Measurements from ENCODE around the gene CCDC178. TPM values are rescaled to one million over a fixed set of nuclear protein-coding genes. Genes with fewer than 3 reads are reported as not detected.

The CCDC178 gene
- total and polyA plus RNA-seq, 2 of the 4 experiments (the other 2 are of a cell fraction): not detected

DNA sequence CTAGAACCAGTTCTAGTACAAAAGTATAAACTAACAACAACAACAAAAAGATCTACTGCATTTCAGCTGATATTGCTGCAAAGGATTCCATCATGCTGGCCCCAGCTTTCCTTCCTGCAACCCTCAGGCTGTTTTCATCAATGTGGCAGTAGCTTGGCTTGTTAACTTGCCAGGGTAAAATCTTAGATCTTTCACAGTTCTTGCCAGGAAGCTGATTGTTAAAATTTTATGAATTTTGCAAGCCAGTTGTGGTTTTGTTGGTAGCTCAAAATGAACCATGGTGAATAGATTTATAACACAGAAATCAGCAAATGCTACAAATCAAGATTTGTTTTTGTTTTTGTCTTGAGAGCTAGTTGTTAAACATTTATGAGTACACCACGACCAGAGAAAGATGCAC lies 19.3 kb downstream of the CCDC178 start:
- no peak overlapping the region for H2BK5ac ChIP-seq (ENCODE audit: low read depth, low read length, poor library complexity, severe bottlenecking)
- H2BK120ac ChIP-seq (ENCODE audit: low read depth, low read length): no peak overlapping the region
- dilution Hi-C loops (cut with HindIII; ENCODE audit: low sequenced_read_pairs, unreplicated experiment): no loop called here
- H3K23ac ChIP-seq (ENCODE audit: low read depth, low read length): no peak overlapping the region
- H3K4ac ChIP-seq (ENCODE audit: low read depth, low read length): no peak overlapping the region
- ChIA-PET CTCF (no interaction called here), POLR2A (ENCODE audit: unreplicated experiment) (no interaction called here)
- H4K5ac ChIP-seq (ENCODE audit: low read depth, low read length): no peak overlapping the region
- H3K27ac ChIP-seq (ENCODE audit: insufficient read depth, low read length): no peak overlapping the region
- no TSS peak for BruUV-seq (replicated peaks)
- H3K4me1 ChIP-seq (ENCODE audit: control insufficient read depth, insufficient read depth, low read length): no peaks in the 10 kb centered on the region
- H2BK15ac ChIP-seq (ENCODE audit: low read depth, low read length): no peak overlapping the region
- no peak overlapping the region for H3K56ac ChIP-seq (ENCODE audit: extremely low read depth, insufficient read depth, low read length)
- H3K36me3 ChIP-seq (ENCODE audit: control insufficient read depth, insufficient read depth, low read length): no peaks in the 10 kb centered on the region
- no peak overlapping the region for H3K14ac ChIP-seq (replicated peaks; ENCODE audit: low read depth, low read length)
- H3K4me2 ChIP-seq (ENCODE audit: low read depth, low read length): no peak overlapping the region
- H3K9me3 ChIP-seq (ENCODE audit: control insufficient read depth, insufficient read depth, low read length): no peaks in the 10 kb centered on the region
- no peak overlapping the region for H3K18ac ChIP-seq (ENCODE audit: low read depth, low read length)
- H3K4me3 ChIP-seq (ENCODE audit: insufficient read depth, low read depth, low read length): no peak overlapping the region
- H3K9ac ChIP-seq (ENCODE audit: low read depth, low read length): no peak overlapping the region
- H4K8ac ChIP-seq (ENCODE audit: low read depth in 2 of 2, low read length in 2 of 2): no peak overlapping the region
- no peaks in the 10 kb centered on the region for H3K9me1 ChIP-seq (ENCODE audit: insufficient read depth, low read length)
- in situ Hi-C loops (cut with MboI; ENCODE audit: low sequenced_read_pairs): no loop called here
- H4K91ac ChIP-seq (ENCODE audit: insufficient read depth, low read depth, low read length): no peak overlapping the region
- ATAC-seq (ENCODE audit: low read depth) (no peak), DNase-seq (no peak)
- H3K79me1 ChIP-seq (ENCODE audit: low read depth in 1 of 2, low read length in 2 of 2): no peaks in the 10 kb centered on the region
- H4K20me1 ChIP-seq (ENCODE audit: insufficient read depth, low read length): no peaks in the 10 kb centered on the region
- 0% methylated on average over 1 of the region's 1 CpG; no CpG with 5 or more reads in 1 of the 2 experiments for WGBS, 2 experiments (ENCODE audit: extremely low coverage in 2 of 2, insufficient read length in 1 of 2)
- H3K27me3 ChIP-seq (ENCODE audit: control insufficient read depth, insufficient read depth, low read length): no peaks in the 10 kb centered on the region
- no peak overlapping the region for H2BK20ac ChIP-seq (ENCODE audit: low read depth, low read length)
- intact Hi-C loops (cut with micrococcal nuclease): no loop called here
- TF ChIP-seq, protein P1, sequence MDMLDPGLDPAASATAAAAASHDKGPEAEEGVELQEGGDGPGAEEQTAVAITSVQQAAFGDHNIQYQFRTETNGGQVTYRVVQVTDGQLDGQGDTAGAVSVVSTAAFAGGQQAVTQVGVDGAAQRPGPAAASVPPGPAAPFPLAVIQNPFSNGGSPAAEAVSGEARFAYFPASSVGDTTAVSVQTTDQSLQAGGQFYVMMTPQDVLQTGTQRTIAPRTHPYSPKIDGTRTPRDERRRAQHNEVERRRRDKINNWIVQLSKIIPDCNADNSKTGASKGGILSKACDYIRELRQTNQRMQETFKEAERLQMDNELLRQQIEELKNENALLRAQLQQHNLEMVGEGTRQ (IDR thresholded peaks at IDR 0.05; ENCODE audit: low read depth, low read length): no peak
- TF ChIP-seq POLR2A (IDR thresholded peaks at IDR 0.05; ENCODE audit: low read depth, low read length): no peak
- TF ChIP-seq BHLHE40 (IDR thresholded peaks at IDR 0.05; ENCODE audit: low read depth, low read length): no peak
- TF ChIP-seq SMC3 (IDR thresholded peaks at IDR 0.05; ENCODE audit: low read depth, low read length): no peak
- no peak for TF ChIP-seq RCOR1 (IDR thresholded peaks at IDR 0.05; ENCODE audit: insufficient replicate concordance, low read length)
- TF ChIP-seq MXI1 (IDR thresholded peaks at IDR 0.05; ENCODE audit: borderline replicate concordance, low read depth, low read length): no peak
- TF ChIP-seq NFE2L2 (IDR thresholded peaks at IDR 0.05; ENCODE audit: low read depth, low read length): no peak
- no peak for TF ChIP-seq CEBPB (IDR thresholded peaks at IDR 0.05; ENCODE audit: low read depth, low read length)
- TF ChIP-seq, protein P2, sequence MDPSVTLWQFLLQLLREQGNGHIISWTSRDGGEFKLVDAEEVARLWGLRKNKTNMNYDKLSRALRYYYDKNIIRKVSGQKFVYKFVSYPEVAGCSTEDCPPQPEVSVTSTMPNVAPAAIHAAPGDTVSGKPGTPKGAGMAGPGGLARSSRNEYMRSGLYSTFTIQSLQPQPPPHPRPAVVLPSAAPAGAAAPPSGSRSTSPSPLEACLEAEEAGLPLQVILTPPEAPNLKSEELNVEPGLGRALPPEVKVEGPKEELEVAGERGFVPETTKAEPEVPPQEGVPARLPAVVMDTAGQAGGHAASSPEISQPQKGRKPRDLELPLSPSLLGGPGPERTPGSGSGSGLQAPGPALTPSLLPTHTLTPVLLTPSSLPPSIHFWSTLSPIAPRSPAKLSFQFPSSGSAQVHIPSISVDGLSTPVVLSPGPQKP (IDR thresholded peaks at IDR 0.05; ENCODE audit: borderline replicate concordance, low read depth, low read length): no peak
- no peak for TF ChIP-seq CHD1 (IDR thresholded peaks at IDR 0.05; ENCODE audit: low read depth, low read length)
- no peak overlapping the region for H2AK9ac ChIP-seq (replicated peaks; ENCODE audit: low read depth, low read length, poor library complexity)
- no peak overlapping the region for H2AFZ ChIP-seq (replicated peaks; ENCODE audit: low read length, poor library complexity)
- H2AK5ac ChIP-seq (ENCODE audit: low read depth, low read length): no peak overlapping the region
